Measurements from ENCODE around the gene AP1M1. TPM values are rescaled to one million over a fixed set of nuclear protein-coding genes. Genes with fewer than 3 reads are reported as not detected.

AP1M1 gene
- total RNA-seq, 1 donor from 2014 or later: 38.5 TPM

- Histone ChIP-seq H3K36me3 (peaks cover 99% of the 10 kb centered on the region), H3K27ac (replicated peaks) (no peak overlapping the region), H3K9me3 (replicated peaks) (peaks cover 23% of the 10 kb centered on the region), H3K27me3 (ENCODE audit: low read depth) (no peaks in the 10 kb centered on the region), H3K4me1 (no peaks in the 10 kb centered on the region), H3K4me3 (no peak overlapping the region)
- no peak for TF ChIP-seq CTCF (IDR thresholded peaks at IDR 0.05; ENCODE audit: borderline replicate concordance)
- intact Hi-C loops (cut with micrococcal nuclease): no loop called here
- no peak for DNase-seq
Measured at GRCh38 chr19:16225279-16226183, 27.8 kb downstream of the AP1M1 start.

DNA sequence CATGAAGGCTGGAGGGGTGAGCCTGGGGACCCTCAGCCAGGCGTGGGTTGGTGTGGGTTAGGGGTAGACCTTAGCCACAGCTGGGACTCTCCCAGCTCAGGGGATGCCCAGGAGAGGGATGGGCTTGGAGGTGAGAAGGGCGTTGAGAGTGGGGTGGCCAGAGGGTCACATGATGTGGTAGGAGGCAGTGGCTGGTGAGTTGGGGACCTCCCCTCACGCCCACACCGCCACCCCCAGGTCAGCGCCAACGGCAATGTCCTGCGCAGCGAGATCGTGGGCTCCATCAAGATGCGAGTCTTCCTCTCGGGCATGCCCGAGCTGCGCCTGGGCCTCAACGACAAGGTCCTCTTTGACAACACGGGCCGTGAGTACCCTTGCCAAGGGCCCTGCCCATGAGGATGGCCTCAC, 28.5 kb downstream of the AP1M1 start:
- Histone ChIP-seq H3K4me1 (no peaks in the 10 kb centered on the region), H3K4me3 (no peak overlapping the region), H3K9me3 (replicated peaks) (peaks cover 17% of the 10 kb centered on the region), H3K27ac (replicated peaks) (no peak overlapping the region), H3K36me3 (peaks cover 98% of the 10 kb centered on the region), H3K27me3 (ENCODE audit: low read depth) (no peaks in the 10 kb centered on the region)
- TF ChIP-seq CTCF (IDR thresholded peaks at IDR 0.05; ENCODE audit: borderline replicate concordance): no peak
- DNase-seq: no peak
- intact Hi-C loops (cut with micrococcal nuclease): no loop called here

- Histone ChIP-seq H3K27me3 (ENCODE audit: low read depth) (no peaks in the 10 kb centered on the region), H3K27ac (replicated peaks) (no peak overlapping the region), H3K4me1 (no peaks in the 10 kb centered on the region), H3K4me3 (no peak overlapping the region), H3K9me3 (replicated peaks) (peaks cover 7% of the 10 kb centered on the region), H3K36me3 (peaks cover 97% of the 10 kb centered on the region)
- no peak for TF ChIP-seq CTCF (IDR thresholded peaks at IDR 0.05; ENCODE audit: borderline replicate concordance)
- no peak for DNase-seq
- intact Hi-C loops (cut with micrococcal nuclease): no loop called here
Measured at GRCh38 chr19:16226878-16227836, 29.4 kb downstream of the AP1M1 start.

DNA sequence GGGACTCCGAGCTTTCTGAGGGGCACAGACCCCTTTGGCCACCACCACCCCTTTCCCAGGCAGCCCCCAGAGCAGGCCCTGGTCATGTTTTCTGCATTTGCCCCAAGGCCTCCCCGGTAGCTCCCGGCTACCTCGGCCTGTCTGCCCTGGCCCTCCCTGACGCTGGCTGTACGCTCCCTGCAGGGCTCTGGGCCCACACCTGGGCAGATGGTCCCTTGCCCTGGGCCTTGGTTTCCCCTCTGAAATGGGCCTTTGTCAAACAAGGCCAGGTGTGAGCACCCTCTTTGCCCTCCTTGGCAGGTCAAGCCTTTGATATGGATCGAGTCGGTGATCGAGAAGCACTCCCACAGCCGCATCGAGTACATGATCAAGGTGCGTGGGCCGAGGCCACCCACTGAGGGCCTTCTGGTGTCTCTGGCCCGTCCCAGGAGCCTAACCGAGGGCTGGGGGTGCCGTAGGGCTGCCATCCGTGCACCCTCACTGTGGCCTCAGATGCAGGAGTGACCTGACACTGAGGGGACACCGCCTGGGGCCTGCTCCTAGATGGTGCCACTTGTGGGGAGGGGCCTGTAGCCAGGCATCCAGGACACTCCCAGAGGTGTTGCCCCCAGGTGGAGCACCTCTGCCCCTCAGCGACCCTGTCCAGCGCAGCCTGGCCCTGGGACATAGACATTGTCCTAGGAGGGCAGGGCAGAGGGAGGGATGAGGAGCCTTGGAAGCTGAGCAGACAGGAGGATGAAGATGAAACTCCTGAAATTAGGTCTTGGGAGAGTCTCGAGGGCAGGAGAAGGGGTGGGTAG, 30.3 kb downstream of the AP1M1 start:
- Histone ChIP-seq H3K27ac (replicated peaks) (no peak overlapping the region), H3K9me3 (replicated peaks) (no peaks in the 10 kb centered on the region), H3K4me1 (no peaks in the 10 kb centered on the region), H3K36me3 (peaks cover 97% of the 10 kb centered on the region), H3K27me3 (ENCODE audit: low read depth) (no peaks in the 10 kb centered on the region), H3K4me3 (no peak overlapping the region)
- DNase-seq: no peak
- TF ChIP-seq CTCF (IDR thresholded peaks at IDR 0.05; ENCODE audit: borderline replicate concordance): no peak
- intact Hi-C loops (cut with micrococcal nuclease): no loop called here

Data from left ventricle myocardium inferior (tissue), 1 donor.